K562 (cell line): ENCODE measurements around the gene RGS17. TPM values are rescaled to one million over a fixed set of nuclear protein-coding genes. Genes with fewer than 3 reads are reported as not detected.

Source experiments
- ATAC-seq: fragments of 200-7000 bp; cut with Tn5 transposase; 3 replicates; pipeline ENCODE4 v1.9.1; 2020; ENCODE audit warnings: moderate library complexity
- BruUV-seq: library from RNA; stranded (reverse); fragments of 400-500 nt; replicated peaks from 2 replicates; lab custom pipeline; 2021; lab: Mats Ljungman, UMichigan
- CTCF ChIA-PET: fragments of 300-600 bp; formaldehyde crosslinking; extraction: SDS; loops from one replicate; lab custom pipeline; 2021; ENCODE audit warnings: low intra/inter-chr PET ratio; lab: Yijun Ruan, JAX
- POLR2A ChIA-PET: fragments of 300-600, 350-650 bp; sonication (Branson Sonifier 250); formaldehyde crosslinking; extraction: SDS; loops from one replicate; lab custom pipeline; 2021; ENCODE audit warnings: antibody characterized with exemption, inconsistent platforms; lab: Yijun Ruan, JAX
- DNase-seq, 4 experiments: peaks; one replicate each; pipeline versions ENCODE4 v3.0.0 to v3.0.0-alpha.2; 2011 to 2018; ENCODE audit warnings: low spot score in 3 of 4, mixed read lengths in 3 of 4; ENCODE audit errors: extremely low read depth in 1 of 4
- FAIRE-seq: peaks from 2 replicates; lab custom pipeline; 2011; peaks lifted over from hg19 to GRCh38; lab: Jason Lieb, UNC
- H2AFZ ChIP-seq: 2 replicates; pipeline ENCODE4 v1.6.0; 2011; ENCODE audit warnings: low read depth, low read length, control low read depth, inconsistent platforms
- H3K27ac ChIP-seq: fragments of 200-600 bp; 3 replicates; pipeline ENCODE4 v1.8.0; 2011; ENCODE audit warnings: low read depth, mild to moderate bottlenecking, control low read depth, inconsistent platforms, low read length, moderate library complexity, mixed read lengths; ENCODE audit errors: extremely low read depth
- H3K27me3 ChIP-seq, 2 experiments: fragments of 300-600 bp in 1 of 2; 2 replicates in 1 of 2; 3 replicates in 1 of 2; pipeline versions ENCODE4 v1.6.0 to v1.8.0; 2011; ENCODE audit warnings: inconsistent platforms in 2 of 2, low read length in 2 of 2, mild to moderate bottlenecking in 1 of 2, mixed read lengths in 1 of 2, moderate library complexity in 1 of 2; ENCODE audit not compliant: control insufficient read depth in 2 of 2, insufficient read depth in 2 of 2
- H3K36me3 ChIP-seq: fragments of 300-600 bp; 3 replicates; pipeline ENCODE4 v1.8.0; 2011; ENCODE audit warnings: mild to moderate bottlenecking, low read length, inconsistent platforms; ENCODE audit not compliant: control insufficient read depth, insufficient read depth
- H3K4me1 ChIP-seq, 2 experiments: fragments of 200-600 bp in 1 of 2; replicated peaks in 1 of 2; 2 replicates in 1 of 2; 3 replicates in 1 of 2; pipeline versions ENCODE4 v1.5.1 to v1.8.0; 2011; ENCODE audit warnings: inconsistent platforms in 2 of 2, low read length in 2 of 2, mild to moderate bottlenecking in 1 of 2, mixed read lengths in 1 of 2, moderate library complexity in 1 of 2; ENCODE audit not compliant: control insufficient read depth in 2 of 2, insufficient read depth in 2 of 2
- H3K4me2 ChIP-seq: 2 replicates; pipeline ENCODE4 v1.6.1; 2011; ENCODE audit warnings: low read length, control low read depth, inconsistent platforms, mixed read lengths; ENCODE audit not compliant: insufficient read depth
- H3K4me3 ChIP-seq: fragments of 200-600 bp; sonication (generic), shearing (Covaris generic); 2 replicates; pipeline ENCODE4 v1.5.1; 2016; ENCODE audit warnings: control low read depth, inconsistent platforms
- H3K79me2 ChIP-seq: fragments of 200-600 bp; 3 replicates; pipeline ENCODE4 v1.8.0; 2011; ENCODE audit warnings: low read length, inconsistent platforms; ENCODE audit not compliant: control insufficient read depth, insufficient read depth
- H3K9ac ChIP-seq, 2 experiments: 2 replicates each; pipeline versions ENCODE4 v1.6.0 to v1.6.1; 2011; ENCODE audit warnings: low read depth in 2 of 2, low read length in 2 of 2, control low read depth in 1 of 2, inconsistent platforms in 1 of 2, mild to moderate bottlenecking in 1 of 2, mixed read lengths in 1 of 2; ENCODE audit not compliant: insufficient read depth in 1 of 2
- H3K9me1 ChIP-seq: one replicate; pipeline ENCODE4 v1.6.0; 2011; ENCODE audit warnings: inconsistent platforms, mild to moderate bottlenecking, low read length, moderate library complexity; ENCODE audit not compliant: control insufficient read depth, insufficient read depth
- H3K9me3 ChIP-seq: replicated peaks from 2 replicates; pipeline ENCODE4 v1.5.1; 2011; ENCODE audit warnings: low read depth, low read length, inconsistent platforms; ENCODE audit not compliant: control insufficient read depth, insufficient read depth
- H4K20me1 ChIP-seq: replicated peaks from 2 replicates; pipeline ENCODE4 v1.6.1; 2011; ENCODE audit warnings: low read length, inconsistent platforms, mixed read lengths; ENCODE audit not compliant: control insufficient read depth, insufficient read depth
- CHD1 ChIP-seq: fragments of 200-600 bp; sonication (generic); IDR thresholded peaks from one replicate; pipeline ENCODE4 v1.6.1; 2012; ENCODE audit warnings: mild to moderate bottlenecking, moderate library complexity, low read length, inconsistent platforms
- FOXP1 ChIP-seq: sonication (generic); formaldehyde crosslinking; IDR thresholded peaks from 2 replicates; pipeline ENCODE4 v1.8.0; 2022; ENCODE audit warnings: mild to moderate bottlenecking, missing genetic modification reagents
- HMBOX1 ChIP-seq: sonication (generic); IDR thresholded peaks from 2 replicates; pipeline ENCODE4 v1.6.1; 2016
- HNRNPUL1 ChIP-seq: fragments of 200-400 bp; formaldehyde crosslinking; IDR thresholded peaks from 2 replicates; pipeline ENCODE4 v1.6.1; 2017; ENCODE audit warnings: low read length
- L3MBTL2 ChIP-seq: fragments of 450-650 bp; IDR thresholded peaks from 2 replicates; pipeline ENCODE4 v1.6.1; 2016; ENCODE audit warnings: mild to moderate bottlenecking, moderate library complexity
- LEF1 ChIP-seq: fragments of 450-650 bp; IDR thresholded peaks from 2 replicates; pipeline ENCODE4 v1.6.1; 2016; ENCODE audit warnings: mild to moderate bottlenecking
- MAFK ChIP-seq: IDR thresholded peaks from 2 replicates; pipeline ENCODE4 v1.6.1; 2011; ENCODE audit warnings: low read length, improper control_type of control experiment
- MITF ChIP-seq: IDR thresholded peaks from 2 replicates; pipeline ENCODE4 v1.6.1; 2014; ENCODE audit warnings: antibody characterized with exemption
- MNT ChIP-seq, 2 experiments: fragments of 450-650 bp; conservative IDR thresholded peaks; 2 replicates each; pipeline ENCODE4 v1.6.1; 2017; ENCODE audit warnings: mild to moderate bottlenecking in 2 of 2, moderate library complexity in 2 of 2
- POLR2AphosphoS5 ChIP-seq: IDR thresholded peaks from 2 replicates; pipeline ENCODE4 v1.6.1; 2011; ENCODE audit warnings: mild to moderate bottlenecking, low read depth, low read length, moderate library complexity; ENCODE audit not compliant: control insufficient read depth, insufficient read depth
- RBM39 ChIP-seq: fragments of 200-400 bp; formaldehyde crosslinking; optimal IDR thresholded peaks from 2 replicates; pipeline ENCODE3; 2018; ENCODE audit warnings: low read depth, low read length
- SMARCE1 ChIP-seq: fragments of 450-650 bp; IDR thresholded peaks from 2 replicates; pipeline ENCODE4 v1.7.1; 2016; ENCODE audit warnings: mild to moderate bottlenecking
- TAF9B ChIP-seq: fragments of 450-650 bp; IDR thresholded peaks from 2 replicates; pipeline ENCODE4 v1.6.1; 2018; ENCODE audit warnings: mild to moderate bottlenecking; ENCODE audit not compliant: partially characterized antibody
- TFE3 ChIP-seq: fragments of 450-650 bp; formaldehyde crosslinking; IDR thresholded peaks from 2 replicates; pipeline ENCODE4 v1.4.0; 2020; ENCODE audit warnings: mild to moderate bottlenecking, mixed read lengths
- WGBS: fragments of 100-300 bp; shearing (Covaris generic); methylation state at CpG from one replicate; pipeline ENCODE4 v1.1.6; 2016; ENCODE audit warnings: low coverage, mixed read lengths; ENCODE audit not compliant: insufficient coverage; ENCODE audit errors: missing lambda C conversion rate; 5-methylcytosine and 5-hydroxymethylcytosine counted together
- in situ Hi-C: fragments of 300-500 bp; cut with MboI; formaldehyde crosslinking; loops from 4 replicates; pipeline ENCODE4 v1.15.0; 2018; ENCODE audit warnings: inconsistent platforms, mixed read lengths
- intact Hi-C: fragments of 100-400 bp; cut with micrococcal nuclease; formaldehyde crosslinking; loops from 2 replicates; pipeline ENCODE4 v1.14.2; 2022
- polyA plus RNA-seq, 8 experiments: library from polyadenylated mRNA; depleted of rRNA in 4 of 8; stranded (reverse) in 5 of 8; unstranded in 3 of 8; fragments of >200 nt; fragmentation: Nextera tagmentation in 2 of 8; fragmentation: Illumina TruSeq in 1 of 8; extraction: Ambion mirVana in 2 of 8; extraction: Trizol in 1 of 8; gene quantifications; 2 replicates each; pipeline versions ENCODE4 v1.2.1 to v1.2.3, GENCODE V29; 2011 to 2014; ENCODE audit warnings: inconsistent platforms in 1 of 8, missing spikeins in 1 of 8
- total RNA-seq, 7 experiments: library from RNA; depleted of rRNA in 6 of 7; stranded (reverse); fragments of >200 nt in 6 of 7; fragmentation: Illumina TruSeq in 2 of 7; extraction: Trizol in 2 of 7; gene quantifications; 2 replicates each; pipeline versions ENCODE4 v1.2.1 to v1.2.3, GENCODE V29; 2011 to 2021; ENCODE audit warnings: low replicate concordance in 1 of 7
- TF ChIP-seq, protein P1 (sequence below): conservative IDR thresholded peaks from 2 replicates; pipeline ENCODE4 v1.6.1; 2011; ENCODE audit warnings: low read depth, mild to moderate bottlenecking, low read length; ENCODE audit not compliant: control insufficient read depth

RGS17 gene
- total and polyA plus RNA-seq, 9 of the 15 experiments (the other 6 are each of a cell fraction or from before 2014, with no cell fraction given) = 0.01 to 0.14 (median 0.08) TPM; not detected in 6

GRCh38 chr6:152981219-152981618 is 149.9 kb downstream of the RGS17 start (continued):
- TF ChIP-seq MNT (conservative IDR thresholded peaks at IDR 0.05) = peak in 1 of 2 experiments; percentile 33; a peak in 1 of 4 replicates

DNA sequence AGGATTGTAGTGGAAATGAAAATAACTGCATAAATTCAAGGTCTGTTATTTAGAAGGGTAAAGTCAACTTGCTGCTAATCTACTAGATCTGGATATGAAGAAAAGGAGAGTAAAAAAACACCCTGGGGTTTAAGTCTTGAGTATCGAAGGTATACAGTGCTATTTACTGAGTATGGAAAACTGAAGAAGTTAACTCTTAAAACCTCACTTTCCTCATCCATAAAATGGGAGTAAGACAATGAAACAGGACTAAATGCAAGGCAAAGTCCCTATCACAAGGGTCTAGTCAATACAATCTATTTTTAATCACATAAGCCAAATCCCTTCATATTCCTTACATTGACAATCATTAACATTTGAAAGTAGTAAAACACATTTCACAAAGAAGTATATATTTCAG is 150.4 kb downstream of the RGS17 start:
- H3K27me3 ChIP-seq = no peaks in the 10 kb centered on the region
- BruUV-seq = no TSS peak
- ChIA-PET POLR2A (no interaction called here), CTCF (no interaction called here)
- peak overlapping the region; percentile 75 for H3K4me2 ChIP-seq
- no peak overlapping the region for H2AFZ ChIP-seq
- WGBS = 0% methylated on average over 1 of the region's 1 CpG
- H3K9me3 ChIP-seq = no peaks in the 10 kb centered on the region
- no peak for DNase-seq
- intact Hi-C loops = loop anchor here (5.0 to 10.0 kb wide), 3 partner anchors 1528 to 1754 kb away; partner anchors contain the start of genes RMND1, SCAF8 and ZBTB2
- no peaks in the 10 kb centered on the region for H3K9me1 ChIP-seq
- peak overlapping the region; percentile 77 for H3K27ac ChIP-seq
- H3K79me2 ChIP-seq = peaks cover 97% of the 10 kb centered on the region
- H3K4me1 ChIP-seq = peaks cover 9 to 37% of the 10 kb centered on the region in 2 experiments
- H3K4me3 ChIP-seq = peak overlapping the region; percentile 99
- ATAC-seq = no peak
- FAIRE-seq = no peak
- H4K20me1 ChIP-seq = peaks cover 29% of the 10 kb centered on the region
- H3K36me3 ChIP-seq = peaks cover 67% of the 10 kb centered on the region
- in situ Hi-C loops = loop anchor here (25.0 kb wide), 2 partner anchors 1532 to 1568 kb away; partner anchors contain the start of gene CNKSR3
- H3K9ac ChIP-seq = peak overlapping the region; percentile 5 to 97; a peak in 3 of 4 replicates
- peak; percentile 26; the same call in 1 of the 2 replicates for TF ChIP-seq HMBOX1
- TF ChIP-seq HNRNPUL1 = no peak
- TF ChIP-seq LEF1 = no peak
- TF ChIP-seq L3MBTL2 = no peak
- TF ChIP-seq, protein P1, sequence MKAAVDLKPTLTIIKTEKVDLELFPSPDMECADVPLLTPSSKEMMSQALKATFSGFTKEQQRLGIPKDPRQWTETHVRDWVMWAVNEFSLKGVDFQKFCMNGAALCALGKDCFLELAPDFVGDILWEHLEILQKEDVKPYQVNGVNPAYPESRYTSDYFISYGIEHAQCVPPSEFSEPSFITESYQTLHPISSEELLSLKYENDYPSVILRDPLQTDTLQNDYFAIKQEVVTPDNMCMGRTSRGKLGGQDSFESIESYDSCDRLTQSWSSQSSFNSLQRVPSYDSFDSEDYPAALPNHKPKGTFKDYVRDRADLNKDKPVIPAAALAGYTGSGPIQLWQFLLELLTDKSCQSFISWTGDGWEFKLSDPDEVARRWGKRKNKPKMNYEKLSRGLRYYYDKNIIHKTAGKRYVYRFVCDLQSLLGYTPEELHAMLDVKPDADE = no peak
- no peak for TF ChIP-seq TAF9B
- TF ChIP-seq POLR2AphosphoS5 = no peak
- TF ChIP-seq MITF = no peak
- no peak for TF ChIP-seq CHD1
- no peak for TF ChIP-seq MAFK
- TF ChIP-seq FOXP1 (CRISPR knock-in tag) = no peak
- no peak for TF ChIP-seq TFE3 (CRISPR knock-in tag)
- TF ChIP-seq RBM39 = no peak
- TF ChIP-seq SMARCE1 = no peak
